Lower leg skin (tissue), 4 donors: ENCODE data around the gene ZBTB7C. TPM values are rescaled to one million over a fixed set of nuclear protein-coding genes. Genes with fewer than 3 reads are reported as not detected.

Experiments
- DNase-seq, 2 donors: peaks; one replicate each; pipeline ENCODE4 v3.0.0-alpha.2; 2019; ENCODE audit warnings: low spot score in 2 of 2
- H3K4me3 ChIP-seq: fragments of 200-600 bp; sonication (generic); 2 replicates; pipeline ENCODE4 v1.5.1; 2017; ENCODE audit warnings: mild to moderate bottlenecking, low read depth; ENCODE audit not compliant: poor library complexity, severe bottlenecking
- POLR2A ChIP-seq, 2 donors: fragments of 450-650 bp; IDR thresholded peaks; one replicate each; pipeline ENCODE4 v1.6.1; 2016 to 2017; ENCODE audit warnings: antibody characterized with exemption in 2 of 2, mild to moderate bottlenecking in 1 of 2, moderate library complexity in 1 of 2
- whole genome bisulfite sequencing, 2 donors: methylation state at CpG; one replicate each; pipeline ENCODE4 v1.1.5; 2018; 5-methylcytosine and 5-hydroxymethylcytosine counted together
- intact Hi-C: fragments of 100-400 bp; cut with DNase I; formaldehyde crosslinking; loops from one replicate; pipeline ENCODE4 v1.15.0; 2023; ENCODE audit warnings: low total_unique reads
- total RNA-seq, 4 donors: library from RNA; depleted of rRNA; stranded (reverse); fragments of >200 nt; gene quantifications; one replicate each; pipeline ENCODE4 v1.1.0, GENCODE V29; 2016
- TF ChIP-seq, protein P1 (sequence below), 3 donors: fragments of 450-650 bp; IDR thresholded peaks; one replicate each; pipeline ENCODE4 v1.5.1; 2016; ENCODE audit warnings: antibody characterized with exemption in 3 of 3, mild to moderate bottlenecking in 3 of 3, moderate library complexity in 2 of 3

Gene ZBTB7C
- total RNA-seq, 4 donors from 2014 or later = 44.2 to 59.7 (median 50.7) TPM

DNA sequence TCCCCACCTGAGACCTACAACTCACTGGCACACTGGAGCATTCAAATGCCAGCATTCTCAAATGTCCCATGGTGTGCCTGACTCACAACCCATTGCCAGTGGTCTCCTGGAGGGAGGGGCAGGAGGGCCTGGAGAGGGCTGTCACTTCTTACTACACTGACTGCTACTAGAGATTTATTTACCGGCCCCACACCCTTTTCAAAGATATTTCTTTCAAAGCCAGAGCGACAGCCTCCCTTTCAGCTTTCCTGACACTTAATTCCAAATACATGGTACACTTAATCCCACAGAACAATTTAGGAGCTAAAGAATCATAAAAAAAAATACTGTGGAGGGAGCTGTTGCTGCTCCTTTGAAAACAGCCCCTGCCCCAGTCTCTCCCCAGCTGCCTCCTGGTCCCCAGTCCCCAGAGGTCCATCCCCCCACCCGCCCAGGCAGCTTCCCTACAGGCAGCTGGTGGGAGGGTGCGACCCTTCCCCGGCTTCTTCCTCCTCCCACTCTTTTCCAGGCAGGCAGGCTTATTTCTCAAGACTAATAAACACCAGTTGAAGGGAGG is 349.6 kb downstream of the ZBTB7C start:
- no peak overlapping the region for H3K4me3 ChIP-seq
- TF ChIP-seq POLR2A (IDR thresholded peaks at IDR 0.05) = no peak
- TF ChIP-seq, protein P1, sequence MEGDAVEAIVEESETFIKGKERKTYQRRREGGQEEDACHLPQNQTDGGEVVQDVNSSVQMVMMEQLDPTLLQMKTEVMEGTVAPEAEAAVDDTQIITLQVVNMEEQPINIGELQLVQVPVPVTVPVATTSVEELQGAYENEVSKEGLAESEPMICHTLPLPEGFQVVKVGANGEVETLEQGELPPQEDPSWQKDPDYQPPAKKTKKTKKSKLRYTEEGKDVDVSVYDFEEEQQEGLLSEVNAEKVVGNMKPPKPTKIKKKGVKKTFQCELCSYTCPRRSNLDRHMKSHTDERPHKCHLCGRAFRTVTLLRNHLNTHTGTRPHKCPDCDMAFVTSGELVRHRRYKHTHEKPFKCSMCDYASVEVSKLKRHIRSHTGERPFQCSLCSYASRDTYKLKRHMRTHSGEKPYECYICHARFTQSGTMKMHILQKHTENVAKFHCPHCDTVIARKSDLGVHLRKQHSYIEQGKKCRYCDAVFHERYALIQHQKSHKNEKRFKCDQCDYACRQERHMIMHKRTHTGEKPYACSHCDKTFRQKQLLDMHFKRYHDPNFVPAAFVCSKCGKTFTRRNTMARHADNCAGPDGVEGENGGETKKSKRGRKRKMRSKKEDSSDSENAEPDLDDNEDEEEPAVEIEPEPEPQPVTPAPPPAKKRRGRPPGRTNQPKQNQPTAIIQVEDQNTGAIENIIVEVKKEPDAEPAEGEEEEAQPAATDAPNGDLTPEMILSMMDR (IDR thresholded peaks at IDR 0.05) = no peak
- 40 to 46% methylated on average over 5 of the region's 5 CpGs for WGBS, 2 donors
- DNase-seq = peak in 1 of 2 donors; percentile 72
- intact Hi-C loops = no loop called here

DNA sequence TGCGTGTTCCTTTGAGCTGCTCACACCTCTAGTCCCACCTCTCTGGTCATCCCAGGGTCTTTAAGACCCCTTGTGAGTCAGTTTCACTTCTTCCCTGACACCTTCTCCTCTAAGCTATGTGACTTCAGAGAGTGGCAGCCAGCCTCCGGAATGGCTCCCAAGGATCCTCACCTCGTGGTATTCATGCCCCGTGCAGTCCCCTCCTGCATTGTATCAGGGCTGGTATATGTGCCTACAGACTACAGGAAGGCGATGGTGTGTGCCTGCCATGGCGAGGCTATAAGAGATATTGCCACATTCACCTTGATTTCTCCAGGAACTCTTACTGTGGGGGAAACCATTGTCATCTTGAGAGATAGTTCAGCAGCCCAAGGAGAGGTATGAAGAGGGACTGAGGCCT is 350.7 kb downstream of the ZBTB7C start:
- WGBS, 2 donors = 90 to 92% methylated on average over 6 of the region's 6 CpGs
- DNase-seq = peak in 1 of 2 donors; percentile 78
- TF ChIP-seq, protein P1 (IDR thresholded peaks at IDR 0.05) = no peak
- TF ChIP-seq POLR2A (IDR thresholded peaks at IDR 0.05) = no peak

DNA sequence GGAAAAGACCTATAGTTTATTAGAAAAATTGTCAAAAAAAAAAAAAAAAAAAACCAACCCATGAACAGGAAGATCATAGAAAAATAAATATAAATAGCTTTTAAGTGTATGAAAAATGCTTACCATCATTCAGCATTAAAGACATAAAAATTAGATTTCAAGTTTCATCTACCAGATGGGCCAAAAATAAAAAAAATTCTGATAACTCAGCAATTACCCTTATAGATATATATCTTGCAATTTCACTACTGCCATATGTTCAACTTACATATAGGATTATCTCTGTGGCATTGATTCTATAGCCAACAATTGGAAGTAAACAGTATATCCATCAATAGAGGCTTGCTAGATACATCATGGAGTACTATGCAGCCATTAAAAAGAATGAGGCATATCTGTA is 352.2 kb downstream of the ZBTB7C start:
- no peak overlapping the region for H3K4me3 ChIP-seq
- TF ChIP-seq POLR2A (IDR thresholded peaks at IDR 0.05) = no peak
- intact Hi-C loops = no loop called here
- no peak for DNase-seq

More for the DNA sequence above, 350.7 kb downstream of the ZBTB7C start:
- H3K4me3 ChIP-seq = no peak overlapping the region
- intact Hi-C loops = no loop called here

DNA sequence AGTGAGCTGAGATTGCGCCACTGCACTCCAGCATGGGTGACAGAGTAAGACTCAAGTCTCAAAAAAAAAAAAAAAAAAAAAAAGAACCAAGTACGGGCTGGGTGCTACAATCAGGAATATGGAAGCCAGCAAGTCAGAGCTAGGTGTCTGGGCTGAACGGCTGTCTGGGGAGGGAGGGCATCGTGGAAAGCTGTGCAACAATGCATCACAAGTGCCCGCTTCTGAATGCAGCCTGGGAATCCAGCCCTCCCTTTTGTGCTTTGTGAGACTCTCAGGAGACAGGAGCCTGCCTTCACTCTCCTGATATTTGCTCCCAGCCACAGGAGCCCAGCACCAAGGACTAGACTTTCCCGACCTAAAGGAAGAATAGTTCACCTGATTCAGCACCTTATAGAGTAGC is 353.8 kb downstream of the ZBTB7C start:
- no peak overlapping the region for H3K4me3 ChIP-seq
- no peak for TF ChIP-seq POLR2A (IDR thresholded peaks at IDR 0.05)
- TF ChIP-seq, protein P1 (IDR thresholded peaks at IDR 0.05) = no peak
- intact Hi-C loops = no loop called here
- no peak for DNase-seq
- 81 to 82% methylated on average over 6 of the region's 6 CpGs for WGBS, 2 donors

DNA sequence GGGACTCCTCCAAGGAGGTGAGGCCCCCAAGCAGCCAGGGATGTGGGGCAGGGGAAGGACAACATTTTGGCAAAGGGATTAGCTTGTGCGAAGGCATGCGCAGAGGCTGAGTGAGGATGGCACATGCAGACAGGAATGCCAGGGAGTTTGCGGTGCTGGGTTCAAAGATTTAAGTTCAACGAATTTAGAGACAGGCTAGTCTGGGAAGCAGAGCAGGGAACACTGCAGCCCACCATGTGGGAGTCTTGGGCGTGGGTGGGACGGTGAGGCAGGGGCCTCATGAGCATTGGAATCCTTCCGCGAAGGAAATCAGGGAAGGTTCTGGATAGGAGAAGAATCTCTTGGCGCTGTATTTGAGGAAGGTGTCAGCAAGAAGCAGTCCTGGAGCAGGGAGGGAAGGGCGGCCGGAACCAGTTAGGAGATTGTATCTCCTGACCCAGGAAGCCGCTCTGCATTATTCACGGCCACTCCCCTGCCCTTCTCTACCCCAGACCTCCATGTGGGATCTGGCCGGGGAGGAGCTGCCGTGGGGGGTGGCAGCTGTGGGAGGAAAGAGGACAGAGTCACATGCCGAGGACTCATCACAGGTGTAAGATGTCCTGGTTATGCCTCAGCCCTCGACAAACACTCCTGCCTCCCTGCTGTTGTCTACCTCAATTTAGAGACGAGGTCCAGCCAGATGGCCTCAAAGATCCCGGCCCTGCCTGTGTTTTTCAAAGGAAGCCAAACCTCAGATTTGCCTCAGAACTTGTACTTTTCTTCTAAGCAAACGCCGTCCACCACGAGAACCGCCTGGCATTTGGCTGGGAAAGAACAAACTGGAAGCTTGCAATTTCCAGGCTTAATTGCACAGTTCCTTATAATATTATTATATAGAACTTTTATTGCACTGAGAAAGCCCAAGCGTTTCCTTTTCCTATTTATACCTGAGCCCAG is 355.0 kb downstream of the ZBTB7C start:
- 72 to 76% methylated on average over 24 of the region's 24 CpGs for WGBS, 2 donors
- DNase-seq = no peak
- no peak overlapping the region for H3K4me3 ChIP-seq
- intact Hi-C loops = no loop called here
- TF ChIP-seq, protein P1 (IDR thresholded peaks at IDR 0.05) = no peak
- TF ChIP-seq POLR2A (IDR thresholded peaks at IDR 0.05) = no peak

DNA sequence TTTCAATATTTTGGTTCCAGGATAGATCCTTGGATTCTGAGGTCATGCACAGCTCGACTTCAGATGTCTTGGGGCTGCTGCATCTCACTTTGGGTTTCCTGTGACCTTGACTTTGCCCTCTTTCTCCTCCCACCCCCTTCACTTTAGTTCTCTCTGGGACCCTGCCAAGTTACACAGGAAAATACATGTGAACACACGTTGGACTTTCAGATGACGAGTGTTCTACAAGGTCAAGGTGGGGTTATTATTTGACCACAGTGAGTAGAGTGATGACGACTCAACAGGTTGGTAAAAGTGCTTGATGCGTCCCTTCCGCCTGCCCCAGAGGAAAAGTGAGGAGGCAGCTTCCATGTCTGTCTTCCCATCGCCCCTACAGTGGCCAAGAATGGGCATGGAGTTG is 356.3 kb downstream of the ZBTB7C start:
- TF ChIP-seq, protein P1 (IDR thresholded peaks at IDR 0.05) = no peak
- no peak for TF ChIP-seq POLR2A (IDR thresholded peaks at IDR 0.05)
- intact Hi-C loops = no loop called here
- no peak overlapping the region for H3K4me3 ChIP-seq
- DNase-seq = no peak
- WGBS, 2 donors = 69 to 78% methylated on average over 7 of the region's 7 CpGs
